Transverse colon (tissue), 4 donors: ENCODE measurements around the gene PIEZO2. TPM values are rescaled to one million over a fixed set of nuclear protein-coding genes. Genes with fewer than 3 reads are reported as not detected.

Experiments used
- DNase-seq: peaks from one replicate; pipeline ENCODE4 v3.0.0-alpha.2; 2019
- H3K27ac ChIP-seq, 4 donors: fragments of 200-600 bp; sonication (generic); 2 replicates each; pipeline ENCODE4 v1.5.1; 2016 to 2018; ENCODE audit warnings: inconsistent platforms in 4 of 4
- H3K27me3 ChIP-seq: fragments of 200-600 bp; sonication (generic); 2 replicates; pipeline ENCODE4 v1.5.1; 2017; ENCODE audit warnings: inconsistent platforms
- H3K36me3 ChIP-seq, 4 donors: fragments of 200-600 bp; sonication (generic); 2 replicates each; pipeline ENCODE4 v1.5.1; 2017 to 2019; ENCODE audit warnings: inconsistent platforms in 4 of 4
- H3K4me1 ChIP-seq, 4 donors: fragments of 200-600 bp; sonication (generic); 2 replicates each; pipeline ENCODE4 v1.5.1; 2017 to 2020; ENCODE audit warnings: inconsistent platforms in 4 of 4
- H3K4me3 ChIP-seq, 4 donors: fragments of 200-600 bp; sonication (generic); 1 replicate in 1 of 4; 2 replicates in 3 of 4; pipeline versions ENCODE4 v1.5.1 to v1.6.1; 2017 to 2019; ENCODE audit warnings: inconsistent platforms in 4 of 4
- H3K9me3 ChIP-seq, 2 donors: fragments of 200-600 bp; sonication (generic); 2 replicates each; pipeline ENCODE4 v1.5.1; 2017 to 2019; ENCODE audit warnings: inconsistent platforms in 2 of 2
- CTCF ChIP-seq, 5 experiments: fragments of 200-600 bp in 3 of 5; fragments of 450-650 bp in 2 of 5; sonication (generic) in 3 of 5; IDR thresholded peaks; 1 replicate in 2 of 5; 2 replicates in 3 of 5; pipeline ENCODE4 v1.5.1; 2016 to 2017; ENCODE audit warnings: antibody characterized with exemption in 5 of 5, inconsistent platforms in 3 of 5, mild to moderate bottlenecking in 2 of 5, moderate library complexity in 1 of 5
- EP300 ChIP-seq: sonication (generic); formaldehyde crosslinking; IDR thresholded peaks from one replicate; pipeline ENCODE4 v1.6.1; 2017; ENCODE audit warnings: antibody characterized with exemption, low read depth
- POLR2A ChIP-seq: fragments of 450-650 bp; IDR thresholded peaks from one replicate; pipeline ENCODE4 v1.6.1; 2016; ENCODE audit warnings: antibody characterized with exemption, mild to moderate bottlenecking, moderate library complexity
- POLR2AphosphoS5 ChIP-seq, 3 donors: sonication (generic); formaldehyde crosslinking; IDR thresholded peaks; one replicate each; pipeline ENCODE4 v1.6.1; 2016; ENCODE audit warnings: antibody characterized with exemption in 3 of 3
- WGBS, 2 donors: methylation state at CpG; one replicate each; pipeline ENCODE4 v1.1.5; 2018; ENCODE audit warnings: low coverage in 1 of 2; 5-methylcytosine and 5-hydroxymethylcytosine counted together
- in situ Hi-C, 4 donors: fragments of 200-750 bp; cut with MboI; loops; one replicate each; pipeline versions ENCODE4 v1.15.0 to v1.15.1; 2017; ENCODE audit warnings: low sequenced_read_pairs in 3 of 4, low pct_ligation_motif_present in 1 of 4, low pct_unique_long_range_greater_than_20kb in 1 of 4
- intact Hi-C: fragments of 100-400 bp; cut with DNase I; formaldehyde crosslinking; loops from one replicate; pipeline ENCODE4 v1.15.1; 2023; ENCODE audit warnings: low total_unique reads
- total RNA-seq, 4 donors: library from RNA; depleted of rRNA; stranded (reverse); fragments of >200 nt; gene quantifications; one replicate each; pipeline ENCODE4 v1.1.0, GENCODE V29; 2016

The PIEZO2 gene
- total RNA-seq, 4 donors from 2014 or later = 2.9 to 7.5 (median 4.5) TPM

DNA sequence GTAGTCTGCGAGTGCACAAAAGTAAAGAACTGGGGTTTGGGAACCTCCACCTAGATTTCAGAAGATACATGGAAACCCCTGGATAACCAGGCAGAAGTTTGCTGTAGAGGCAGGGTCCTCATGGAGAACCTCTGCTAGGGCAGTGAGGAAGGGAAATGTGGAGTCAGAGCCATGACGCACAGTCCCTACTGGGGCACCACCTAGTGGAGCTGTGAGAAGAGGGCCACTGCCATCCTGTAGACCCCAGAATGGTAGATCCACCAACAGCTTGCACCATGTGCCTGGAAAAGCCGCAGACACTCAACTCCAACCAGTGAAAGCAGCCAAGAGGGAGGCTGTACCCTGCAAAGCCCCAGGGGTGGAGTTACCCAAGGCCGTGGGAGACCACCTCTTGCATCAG is 206.4 kb downstream of the PIEZO2 start:
- TF ChIP-seq CTCF (IDR thresholded peaks at IDR 0.05) (no peak), EP300 (no peak)
- Histone ChIP-seq H3K9me3 (peaks cover 16 to 21% of the 10 kb centered on the region in 2 donors), H3K4me1 (no peaks in the 10 kb centered on the region), H3K4me3 (no peak overlapping the region), H3K27me3 (no peaks in the 10 kb centered on the region), H3K36me3 (no peaks in the 10 kb centered on the region), H3K27ac (no peak overlapping the region)
- in situ Hi-C loops = no loop called here
- no peak for DNase-seq
- intact Hi-C loops = no loop called here
- WGBS, 2 donors = 80 to 92% methylated on average over 1 to 4 of the region's 4 CpGs

GRCh38 chr18:10939822-10940221 is 209.5 kb downstream of the PIEZO2 start:
- no peak for DNase-seq
- intact Hi-C loops = no loop called here
- Histone ChIP-seq H3K4me3 (no peak overlapping the region), H3K27ac (no peak overlapping the region), H3K9me3 (peaks cover 0 to 3% of the 10 kb centered on the region in 2 donors), H3K27me3 (no peaks in the 10 kb centered on the region), H3K4me1 (peaks cover 0 to 10% (median 0%) of the 10 kb centered on the region in 4 donors), H3K36me3 (no peaks in the 10 kb centered on the region)
- in situ Hi-C loops = no loop called here
- WGBS, 2 donors = 80 to 84% methylated on average over 6 of the region's 6 CpGs
- TF ChIP-seq POLR2AphosphoS5 (IDR thresholded peaks at IDR 0.05) (no peak), POLR2A (no peak), EP300 (no peak), CTCF (IDR thresholded peaks at IDR 0.05) (no peak)

DNA sequence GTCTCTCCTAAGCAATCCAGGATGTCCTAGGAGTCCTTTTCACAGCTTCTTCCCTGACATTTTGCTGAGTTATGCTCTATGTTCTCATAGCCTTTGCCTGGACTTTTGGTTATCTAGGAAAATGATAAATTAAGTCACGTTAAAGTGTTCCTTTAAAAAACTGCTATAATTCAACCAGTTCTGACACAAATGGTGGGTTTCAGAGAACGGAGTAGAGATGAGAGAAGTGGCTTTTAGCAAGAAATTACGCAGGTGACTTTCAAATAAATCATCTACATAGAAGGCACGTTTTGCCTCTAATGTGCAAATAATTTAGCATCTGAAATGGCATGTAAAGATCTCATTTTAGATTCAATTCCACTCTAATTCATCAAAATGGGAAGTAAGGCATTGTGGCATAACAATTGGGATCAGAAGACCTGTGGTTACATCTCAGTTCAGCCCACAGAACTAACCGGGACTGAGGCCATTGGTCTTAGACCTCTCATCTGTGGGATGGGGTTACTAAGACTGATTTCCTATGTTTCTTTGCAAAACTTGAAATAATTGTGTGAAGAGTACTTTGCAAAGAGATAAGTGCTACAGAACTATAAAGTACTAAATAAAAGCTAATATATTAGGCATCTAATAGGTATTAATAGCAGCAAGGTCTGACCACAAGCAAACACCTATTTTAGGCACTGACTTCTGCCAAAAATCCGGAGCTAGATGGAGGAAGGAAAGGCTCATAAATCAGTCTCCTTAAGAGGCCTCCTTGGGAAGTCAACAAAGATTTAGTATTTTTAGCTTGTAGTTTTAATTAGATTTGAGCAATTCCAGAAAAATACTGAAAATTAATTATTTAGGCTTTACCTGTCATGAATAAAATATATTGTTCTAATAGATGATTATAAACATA is 211.4 kb downstream of the PIEZO2 start:
- Histone ChIP-seq H3K4me1 (peaks cover 0 to 10% (median 0%) of the 10 kb centered on the region in 4 donors), H3K4me3 (no peak overlapping the region)
- intact Hi-C loops = no loop called here

More for the DNA sequence above, 211.4 kb downstream of the PIEZO2 start:
- WGBS, 2 donors = 58 to 62% methylated on average over 3 to 6 of the region's 6 CpGs
- no peak for DNase-seq
- H3K27ac ChIP-seq = no peak overlapping the region
- no peak for TF ChIP-seq POLR2A
- no peak for TF ChIP-seq EP300
- TF ChIP-seq CTCF (IDR thresholded peaks at IDR 0.05) = no peak
- TF ChIP-seq POLR2AphosphoS5 (IDR thresholded peaks at IDR 0.05) = no peak
- no peaks in the 10 kb centered on the region for H3K27me3 ChIP-seq
- no peaks in the 10 kb centered on the region for H3K9me3 ChIP-seq
- in situ Hi-C loops = no loop called here
- H3K36me3 ChIP-seq = no peaks in the 10 kb centered on the region
